C4-2B (cell line): Measurements from ENCODE around the gene C2CD5.

Source experiments
- H3K27ac ChIP-seq: fragments of 450-650 bp; 2 replicates; pipeline ENCODE4 v1.5.1; 2017
- ZFX ChIP-seq: fragments of 450-650 bp; IDR thresholded peaks from 2 replicates; pipeline ENCODE4 v1.6.1; 2017
- TF ChIP-seq, protein P1 (sequence below): fragments of 450-650 bp; conservative IDR thresholded peaks from 2 replicates; pipeline ENCODE4 v1.5.1; 2017; ENCODE audit warnings: mild to moderate bottlenecking

Gene C2CD5

DNA sequence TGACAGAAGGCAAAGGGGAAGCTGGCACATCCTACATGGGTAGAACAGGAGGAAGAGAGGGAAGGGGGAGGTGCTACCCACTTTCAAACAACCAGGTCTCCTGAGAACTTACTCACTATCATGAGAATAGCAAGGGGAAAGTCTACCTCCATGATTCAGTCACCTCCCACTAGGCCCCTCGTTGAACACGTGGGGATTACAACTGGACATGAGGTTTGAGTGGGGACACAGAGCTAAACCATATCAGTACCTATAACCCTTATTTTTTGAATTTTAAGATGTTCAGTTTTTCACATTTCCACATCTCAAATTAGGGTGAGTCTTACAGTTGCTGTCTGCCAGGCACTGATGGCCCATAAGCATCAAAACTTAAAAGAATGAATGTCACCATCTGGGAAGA is 129.6 kb downstream of the C2CD5 start:
- TF ChIP-seq, protein P1, sequence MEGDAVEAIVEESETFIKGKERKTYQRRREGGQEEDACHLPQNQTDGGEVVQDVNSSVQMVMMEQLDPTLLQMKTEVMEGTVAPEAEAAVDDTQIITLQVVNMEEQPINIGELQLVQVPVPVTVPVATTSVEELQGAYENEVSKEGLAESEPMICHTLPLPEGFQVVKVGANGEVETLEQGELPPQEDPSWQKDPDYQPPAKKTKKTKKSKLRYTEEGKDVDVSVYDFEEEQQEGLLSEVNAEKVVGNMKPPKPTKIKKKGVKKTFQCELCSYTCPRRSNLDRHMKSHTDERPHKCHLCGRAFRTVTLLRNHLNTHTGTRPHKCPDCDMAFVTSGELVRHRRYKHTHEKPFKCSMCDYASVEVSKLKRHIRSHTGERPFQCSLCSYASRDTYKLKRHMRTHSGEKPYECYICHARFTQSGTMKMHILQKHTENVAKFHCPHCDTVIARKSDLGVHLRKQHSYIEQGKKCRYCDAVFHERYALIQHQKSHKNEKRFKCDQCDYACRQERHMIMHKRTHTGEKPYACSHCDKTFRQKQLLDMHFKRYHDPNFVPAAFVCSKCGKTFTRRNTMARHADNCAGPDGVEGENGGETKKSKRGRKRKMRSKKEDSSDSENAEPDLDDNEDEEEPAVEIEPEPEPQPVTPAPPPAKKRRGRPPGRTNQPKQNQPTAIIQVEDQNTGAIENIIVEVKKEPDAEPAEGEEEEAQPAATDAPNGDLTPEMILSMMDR: no peak
- no peak for TF ChIP-seq ZFX
- no peak overlapping the region; the same call in 1 of the 2 replicates for H3K27ac ChIP-seq

DNA sequence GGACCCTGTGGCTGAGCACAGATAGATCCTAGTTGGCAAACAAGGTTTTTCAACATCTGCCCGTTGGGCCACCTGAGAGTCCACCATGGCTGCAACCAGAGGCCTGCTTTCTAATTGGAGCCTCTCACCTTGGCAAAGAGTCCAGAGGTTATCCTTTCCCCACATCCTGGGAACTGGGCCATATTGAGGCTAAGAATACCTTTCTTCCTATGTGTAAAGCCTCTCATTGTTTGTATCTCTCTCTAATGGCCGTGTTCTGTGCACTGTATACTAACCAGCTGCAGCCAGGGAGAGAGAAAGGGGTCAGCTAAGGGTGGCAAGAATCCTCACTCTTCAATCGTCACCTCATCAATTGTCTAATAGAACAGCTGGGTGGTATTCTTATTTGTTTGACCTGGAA is 130.8 kb downstream of the C2CD5 start:
- TF ChIP-seq ZFX: no peak
- TF ChIP-seq, protein P1: no peak
- no peak overlapping the region for H3K27ac ChIP-seq

DNA sequence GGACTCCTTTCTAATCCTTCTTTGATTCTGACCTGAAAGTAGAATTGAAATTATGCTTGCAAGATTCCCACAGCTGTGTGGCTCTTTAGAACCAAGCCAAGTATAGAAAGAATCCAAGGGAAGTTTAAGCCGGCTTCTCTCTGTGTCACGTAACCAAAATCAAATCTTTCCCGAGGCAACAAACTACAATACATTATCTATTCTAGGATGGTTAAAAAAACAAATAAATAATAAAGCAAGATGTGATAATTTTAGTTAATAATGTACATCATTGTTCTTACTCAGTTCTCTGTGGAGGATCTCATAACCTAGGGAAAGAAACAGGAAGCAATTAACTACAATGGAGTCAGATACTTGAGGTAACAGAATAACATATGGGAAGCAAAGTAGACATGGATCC is 131.8 kb downstream of the C2CD5 start:
- no peak for TF ChIP-seq ZFX
- TF ChIP-seq, protein P1: no peak
- no peak overlapping the region for H3K27ac ChIP-seq

DNA sequence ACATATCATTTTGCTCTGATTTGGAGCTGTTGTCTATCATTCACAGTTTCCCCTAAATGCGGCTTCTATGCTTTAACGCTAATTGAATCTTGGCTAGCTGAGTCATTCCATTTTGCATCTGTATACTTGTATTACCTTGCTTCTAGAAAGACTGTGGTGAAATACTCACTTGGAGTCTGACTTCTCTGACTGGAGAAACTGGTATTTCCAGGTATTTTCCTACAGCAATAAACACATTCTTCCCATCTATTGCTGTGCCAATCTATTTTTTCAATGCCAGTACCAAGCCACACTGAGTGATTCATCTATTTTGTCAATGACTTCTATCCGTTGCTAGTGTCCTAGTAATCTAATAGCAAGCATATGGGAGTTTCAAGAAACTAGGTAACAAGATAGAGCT is 133.9 kb downstream of the C2CD5 start:
- TF ChIP-seq, protein P1: no peak
- no peak for TF ChIP-seq ZFX
- H3K27ac ChIP-seq: peak overlapping the region; percentile 30

DNA sequence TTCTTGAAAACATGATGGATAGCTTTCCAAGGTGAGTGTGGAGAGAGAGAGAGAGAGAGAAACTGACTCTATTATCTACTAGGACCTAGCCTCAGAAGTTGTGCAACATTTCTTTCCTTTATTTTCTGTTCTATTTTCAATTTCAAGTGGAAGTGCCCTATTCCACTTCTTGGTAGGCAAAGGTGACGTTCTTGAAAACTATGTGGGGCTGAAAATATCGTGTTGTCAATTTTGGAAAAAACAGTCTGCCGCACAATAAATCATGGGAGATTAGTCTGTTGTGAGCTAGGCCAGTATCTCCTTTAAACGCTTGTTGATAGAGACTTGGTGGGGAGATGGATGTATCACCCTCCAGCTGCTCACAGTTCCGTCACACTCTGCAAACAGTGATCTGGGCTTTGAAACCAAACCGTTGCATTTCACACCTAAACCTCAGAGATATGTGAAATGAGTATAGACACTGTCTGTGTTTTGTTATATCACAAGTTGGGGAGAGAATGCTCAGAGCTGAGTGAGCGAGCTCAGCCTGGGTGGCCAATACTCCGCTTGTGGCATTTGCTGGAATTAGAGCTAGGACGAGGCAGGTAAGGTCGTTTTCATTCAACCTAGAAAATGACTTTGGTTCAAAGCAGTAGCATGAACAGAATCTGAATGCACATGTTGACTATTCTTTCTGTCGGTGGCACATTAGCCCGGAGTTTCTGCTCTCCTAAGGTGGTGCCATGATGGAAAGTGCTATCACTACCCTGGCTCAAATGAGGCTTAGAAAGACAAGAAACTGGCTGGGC is 134.8 kb downstream of the C2CD5 start:
- no peak for TF ChIP-seq ZFX
- TF ChIP-seq, protein P1: no peak
- H3K27ac ChIP-seq: peak overlapping the region; percentile 30

DNA sequence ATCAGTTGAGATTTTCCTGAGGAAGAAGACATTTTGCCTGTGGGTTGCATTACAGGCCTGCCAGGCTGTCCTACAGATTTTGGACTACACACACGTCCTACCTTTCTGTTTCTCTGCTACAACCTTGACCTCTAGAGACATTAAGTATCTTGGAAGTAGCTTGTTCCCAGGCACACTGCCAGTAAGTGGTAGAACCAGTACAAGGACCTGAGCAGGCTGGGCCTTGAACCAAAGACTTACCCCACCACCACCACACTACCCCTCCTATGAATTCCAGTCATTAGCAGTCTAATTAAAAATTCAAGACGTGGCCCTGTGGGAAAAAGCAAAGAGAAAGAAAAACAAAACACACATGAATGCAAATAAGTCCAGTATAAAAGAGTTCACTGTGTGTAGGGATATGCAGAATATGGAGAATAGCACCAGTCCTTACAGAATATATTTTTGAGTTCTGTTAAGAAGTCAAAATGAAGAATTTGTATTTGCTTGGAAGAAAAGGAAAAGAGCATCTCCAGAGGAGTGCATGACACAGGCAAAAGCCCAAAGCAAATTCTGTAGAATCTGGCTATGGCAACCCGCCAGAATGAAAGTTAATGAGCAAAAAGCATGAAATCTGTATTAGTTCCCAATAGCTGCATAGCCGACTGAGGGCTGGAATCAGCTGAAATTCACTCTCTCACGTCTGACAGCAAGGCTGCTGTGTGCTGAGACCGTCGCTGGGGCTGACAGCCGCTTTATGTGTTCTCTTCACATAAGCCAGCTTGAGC is 135.5 kb downstream of the C2CD5 start:
- no peak overlapping the region; the same call in 1 of the 2 replicates for H3K27ac ChIP-seq
- no peak for TF ChIP-seq ZFX
- TF ChIP-seq, protein P1: no peak

DNA sequence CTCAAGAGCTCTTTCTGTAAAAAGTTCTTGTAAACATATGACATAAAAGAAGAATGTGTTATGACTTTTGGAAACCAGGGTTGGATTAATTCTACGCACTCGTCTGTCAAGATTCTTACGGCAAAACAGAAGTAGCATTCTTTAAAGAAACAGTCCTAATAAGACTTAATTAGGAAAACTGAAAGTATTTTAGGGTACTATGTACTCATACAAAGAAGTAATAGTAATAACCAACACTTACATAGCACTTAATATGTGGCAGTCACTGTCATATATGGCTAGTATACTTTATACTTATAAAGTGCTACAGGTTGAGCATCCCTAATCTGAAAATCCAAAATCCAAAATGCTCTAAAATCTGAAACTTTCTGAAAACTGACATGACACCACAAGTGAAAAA is 136.9 kb downstream of the C2CD5 start:
- no peak for TF ChIP-seq ZFX
- TF ChIP-seq, protein P1: no peak

More for the DNA sequence above, 136.9 kb downstream of the C2CD5 start:
- no peak overlapping the region for H3K27ac ChIP-seq
